Calu3 (cell line): ENCODE data around the gene PRR18. TPM values are rescaled to one million over a fixed set of nuclear protein-coding genes. Genes with fewer than 3 reads are reported as not detected.
"Not testable (repeated sequence)": the region's sequence is repeated elsewhere in the genome, so short reads cannot be mapped to it uniquely, and the experiment has no call there.

Source experiments
- BruUV-seq: library from RNA; stranded (reverse); fragments of 400-500 nt; replicated peaks from 2 replicates; lab custom pipeline; 2021; lab: Mats Ljungman, UMichigan
- CTCF ChIA-PET: fragments of 300-600 bp; sonication (Branson Sonifier 250); formaldehyde crosslinking; loops from one replicate; lab custom pipeline; 2022; ENCODE audit warnings: antibody characterized with exemption; lab: Charles Lee
- DNase-seq: peaks from one replicate; pipeline ENCODE4 v3.0.0; 2022
- H3K27ac Mint-ChIP-seq: one replicate; pipeline ENCODE4 v1.8.0; 2022; ENCODE audit warnings: mixed read lengths; ENCODE audit not compliant: unreplicated experiment
- H3K27me3 Mint-ChIP-seq: one replicate; pipeline ENCODE4 v1.8.0; 2022; ENCODE audit warnings: mixed read lengths; ENCODE audit not compliant: unreplicated experiment
- H3K36me3 Mint-ChIP-seq: one replicate; pipeline ENCODE4 v1.8.0; 2022; ENCODE audit warnings: mild to moderate bottlenecking, moderate library complexity, mixed read lengths; ENCODE audit not compliant: insufficient read depth, unreplicated experiment
- H3K4me1 Mint-ChIP-seq: one replicate; pipeline ENCODE4 v1.8.0; 2022; ENCODE audit warnings: mild to moderate bottlenecking, low read depth, mixed read lengths; ENCODE audit not compliant: unreplicated experiment
- H3K4me3 Mint-ChIP-seq: one replicate; pipeline ENCODE4 v1.8.0; 2022; ENCODE audit warnings: mild to moderate bottlenecking, low read depth, moderate library complexity, mixed read lengths; ENCODE audit not compliant: unreplicated experiment
- H3K9me3 Mint-ChIP-seq: one replicate; pipeline ENCODE4 v1.8.0; 2022; ENCODE audit warnings: low read depth, mixed read lengths; ENCODE audit not compliant: unreplicated experiment
- CTCF ChIP-seq: fragments of 200-600 bp; IDR thresholded peaks from one replicate; pipeline ENCODE4 v1.8.0; 2022; ENCODE audit warnings: antibody characterized with exemption; ENCODE audit not compliant: unreplicated experiment
- intact Hi-C: fragments of 100-400 bp; cut with micrococcal nuclease; formaldehyde crosslinking; loops from one replicate; pipeline ENCODE4 v1.10.0; 2022; ENCODE audit not compliant: unreplicated experiment
- total RNA-seq: library from RNA; stranded (reverse); gene quantifications from 2 replicates; pipeline ENCODE4 v1.2.3, GENCODE V29; 2022

PRR18 gene
- total RNA-seq, 1 experiment from 2014 or later, result 0.19 TPM

DNA sequence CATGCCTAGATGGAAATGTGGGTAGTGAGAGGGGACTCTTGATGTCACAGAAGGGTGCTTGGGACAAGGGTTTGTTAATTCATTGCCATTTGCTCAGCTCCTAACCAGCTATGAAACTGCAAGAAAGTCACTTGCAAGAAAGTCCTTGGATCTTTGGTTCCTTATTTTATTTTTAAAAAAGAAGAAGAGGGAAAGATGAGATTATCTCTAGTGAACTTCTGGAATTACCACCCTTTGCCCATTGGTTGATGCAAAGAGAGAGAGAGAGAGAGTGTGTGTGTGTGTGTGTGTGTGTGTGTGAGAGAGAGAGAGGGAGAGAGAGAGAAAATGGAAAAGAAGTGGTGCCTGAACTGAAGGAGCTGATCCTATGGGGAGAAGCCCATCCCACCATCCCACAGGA lies 38.8 kb upstream of the PRR18 start:
- Mint-ChIP-seq H3K4me1 (peaks cover 15% of the 10 kb centered on the region), H3K36me3 (peaks cover 17% of the 10 kb centered on the region), H3K27ac (no peak overlapping the region), H3K4me3 (no peak overlapping the region), H3K27me3 (peaks cover 13% of the 10 kb centered on the region), H3K9me3 (peaks cover 2% of the 10 kb centered on the region)
- no peak for DNase-seq
- no TSS peak for BruUV-seq
- intact Hi-C loops, result no loop called here
- CTCF ChIA-PET, result no interaction called here
- TF ChIP-seq CTCF, result no peak

DNA sequence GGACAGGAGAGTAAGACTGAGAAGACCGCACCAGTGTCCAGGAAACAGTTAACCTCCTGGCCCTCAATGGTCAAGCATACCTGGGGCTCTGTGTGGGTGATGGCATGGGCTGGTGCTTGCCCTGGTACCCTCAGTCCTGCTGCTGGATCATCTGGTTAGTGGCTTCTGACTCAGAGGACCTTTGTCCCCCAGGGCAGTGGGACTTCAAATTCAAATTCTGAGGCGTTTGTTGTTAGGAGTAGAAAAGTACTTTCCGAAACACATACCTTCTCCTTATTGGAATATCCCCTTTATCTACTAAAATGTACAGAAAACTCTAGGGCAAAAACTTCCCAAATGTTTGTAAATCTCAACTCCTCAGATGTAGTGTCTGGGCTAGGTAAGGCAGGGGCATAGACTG lies 38.3 kb upstream of the PRR18 start:
- no TSS peak for BruUV-seq
- Mint-ChIP-seq H3K27ac (no peak overlapping the region), H3K4me3 (no peak overlapping the region), H3K9me3 (peaks cover 2% of the 10 kb centered on the region), H3K36me3 (peaks cover 22% of the 10 kb centered on the region), H3K4me1 (peaks cover 10% of the 10 kb centered on the region), H3K27me3 (peaks cover 13% of the 10 kb centered on the region)
- CTCF ChIA-PET, result no interaction called here
- TF ChIP-seq CTCF, result no peak
- no peak for DNase-seq
- intact Hi-C loops, result no loop called here

DNA sequence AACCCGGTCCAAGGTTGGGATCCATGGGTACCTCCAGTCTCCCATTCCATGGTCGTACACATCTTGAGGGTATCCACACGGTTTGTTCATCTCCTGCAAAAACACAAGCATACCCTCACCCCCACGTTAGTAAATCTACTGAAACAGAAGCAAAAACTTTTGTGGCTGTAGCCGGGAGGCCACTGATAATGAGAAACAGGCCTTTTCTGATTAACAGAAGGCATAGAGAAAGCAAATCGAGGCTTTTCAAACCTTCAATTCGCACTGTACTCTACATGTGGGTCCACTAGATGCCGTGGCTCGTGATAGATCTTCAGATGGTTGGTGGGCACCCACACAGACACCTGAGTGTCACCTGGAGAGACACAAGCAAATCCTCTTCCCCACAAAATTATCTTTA lies 37.5 kb upstream of the PRR18 start:
- intact Hi-C loops, H3K4me3 Mint-ChIP-seq, H3K27ac Mint-ChIP-seq, DNase-seq, H3K9me3 Mint-ChIP-seq, H3K4me1 Mint-ChIP-seq, CTCF ChIA-PET, BruUV-seq: not testable (repeated sequence)
- Mint-ChIP-seq H3K36me3 (peaks cover 25% of the 10 kb centered on the region), H3K27me3 (peaks cover 13% of the 10 kb centered on the region)

- CTCF ChIA-PET, H3K4me3 Mint-ChIP-seq, H3K27ac Mint-ChIP-seq, DNase-seq, H3K9me3 Mint-ChIP-seq, BruUV-seq, H3K4me1 Mint-ChIP-seq: not testable (repeated sequence)
- Mint-ChIP-seq H3K36me3 (peaks cover 25% of the 10 kb centered on the region), H3K27me3 (peaks cover 13% of the 10 kb centered on the region)
- intact Hi-C loops, result loop anchor here (5.0 kb wide), 1 partner anchor 37 kb away; the partner anchor contains the start of gene MPC1
These were observed 36.7 kb upstream of the PRR18 start for GRCh38 chr6:166344921-166345320.

- H3K9me3 Mint-ChIP-seq, result peaks cover 2% of the 10 kb centered on the region
- H3K27ac Mint-ChIP-seq, result no peak overlapping the region
- no peak for TF ChIP-seq CTCF
- CTCF ChIA-PET, result no interaction called here
- no TSS peak for BruUV-seq
- peaks cover 25% of the 10 kb centered on the region for H3K36me3 Mint-ChIP-seq
- H3K4me1 Mint-ChIP-seq, result peaks cover 8% of the 10 kb centered on the region
- H3K27me3 Mint-ChIP-seq, result peaks cover 13% of the 10 kb centered on the region
- no peak overlapping the region for H3K4me3 Mint-ChIP-seq
- DNase-seq, result no peak
- intact Hi-C loops, result loop anchor here (5.0 kb wide), 1 partner anchor 38 kb away; the partner anchor contains the start of gene MPC1
These were observed 36.0 kb upstream of the PRR18 start for GRCh38 chr6:166344240-166344639.
